LNCaP clone FGC (cell line): ENCODE data around the gene PHACTR4.
"Not testable (repeated sequence)": the region's sequence is repeated elsewhere in the genome, so short reads cannot be mapped to it uniquely, and the experiment has no call there.

ENCODE experiments used
- DNase-seq: peaks from one replicate; pipeline ENCODE4 v3.0.0-alpha.2; 2011; ENCODE audit warnings: low read depth
- H3K4me3 ChIP-seq: 2 replicates; pipeline ENCODE4 v1.5.1; 2011; ENCODE audit warnings: mild to moderate bottlenecking, low read depth, low read length, control low read depth
- CTCF ChIP-seq: IDR thresholded peaks from 2 replicates; pipeline ENCODE4 v1.5.1; 2012; ENCODE audit warnings: mild to moderate bottlenecking; ENCODE audit not compliant: control insufficient read depth, insufficient read depth; ENCODE audit errors: extremely low read depth

PHACTR4 gene

GRCh38 chr1:28437264-28437923 lies 67.9 kb downstream of the PHACTR4 start:
- DNase-seq = no peak
- H3K4me3 ChIP-seq = peak overlapping the region; percentile 41
- TF ChIP-seq CTCF = no peak

- no peak for TF ChIP-seq CTCF
- peak overlapping the region; percentile 41 for H3K4me3 ChIP-seq
- peak; percentile 96 for DNase-seq
Measured at GRCh38 chr1:28437924-28438699, 68.6 kb downstream of the PHACTR4 start.

- H3K4me3 ChIP-seq = no peak overlapping the region
- no peak for TF ChIP-seq CTCF
- no peak for DNase-seq
Measured at GRCh38 chr1:28439320-28439719, 69.8 kb downstream of the PHACTR4 start.

- H3K4me3 ChIP-seq = no peak overlapping the region
- no peak for TF ChIP-seq CTCF
Measured at GRCh38 chr1:28441674-28442073, 72.1 kb downstream of the PHACTR4 start.

GRCh38 chr1:28443550-28443949 lies 74.0 kb downstream of the PHACTR4 start:
- no peak overlapping the region for H3K4me3 ChIP-seq

More at GRCh38 chr1:28441674-28442073, 72.1 kb downstream of the PHACTR4 start:
- DNase-seq = no peak

GRCh38 chr1:28447679-28448078 lies 78.1 kb downstream of the PHACTR4 start:
- no peak for TF ChIP-seq CTCF
- no peak for DNase-seq
- H3K4me3 ChIP-seq = no peak overlapping the region

More at GRCh38 chr1:28443550-28443949, 74.0 kb downstream of the PHACTR4 start:
- DNase-seq = no peak
- TF ChIP-seq CTCF = no peak

- not testable (repeated sequence) for DNase-seq, H3K4me3 ChIP-seq
Measured at GRCh38 chr1:28448094-28448611, 78.6 kb downstream of the PHACTR4 start.
